Measurements from ENCODE around the gene RPL22.

Gene RPL22

DNA sequence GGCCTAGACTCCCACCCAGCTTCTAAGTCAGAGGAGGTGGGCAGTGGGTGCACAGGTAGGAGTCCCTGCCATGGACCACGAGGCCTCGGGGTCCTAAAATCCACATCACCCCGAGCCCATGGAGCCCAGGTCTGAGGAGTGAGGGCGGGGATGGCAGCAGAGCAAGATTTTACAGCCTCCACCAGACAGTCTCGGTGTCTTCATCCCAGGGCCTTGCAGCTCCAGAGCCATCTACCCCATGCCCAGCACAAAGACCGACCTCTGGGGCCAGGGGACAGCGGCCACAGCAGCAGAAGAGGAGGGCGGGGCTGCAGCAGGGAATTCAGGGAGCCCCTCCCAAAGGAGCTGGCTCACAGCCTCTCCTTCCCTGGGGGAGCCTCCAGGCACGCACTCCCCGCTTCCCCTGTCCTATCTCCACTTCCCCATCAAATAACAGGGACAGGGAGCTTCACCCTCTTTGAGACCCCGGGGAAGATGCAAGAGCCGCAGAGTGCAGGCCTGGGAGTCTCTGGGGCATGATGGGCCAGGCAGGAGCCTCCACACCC lies 33.9 kb downstream of the RPL22 start:
- Histone ChIP-seq H3K36me3 (ENCODE audit: insufficient read depth) (no peaks in the 10 kb centered on the region), H3K27ac (no peak overlapping the region), H3K4me3 (IDR thresholded peaks at IDR 0.05; ENCODE audit: insufficient read depth, low read depth, low read length) (no peak overlapping the region), H3K4me1 (ENCODE audit: low read depth, poor library complexity, severe bottlenecking) (peaks cover 3% of the 10 kb centered on the region), H3K27me3 (ENCODE audit: insufficient read depth, low read depth) (peaks cover 99% of the 10 kb centered on the region), H2AFZ (ENCODE audit: low read depth) (no peak overlapping the region), H3K79me2 (ENCODE audit: insufficient read depth, low read depth) (no peaks in the 10 kb centered on the region), H4K20me1 (ENCODE audit: insufficient read depth) (no peaks in the 10 kb centered on the region), H3K9ac (no peak overlapping the region), H3K4me2 (no peak overlapping the region)
- TF ChIP-seq, protein P1, sequence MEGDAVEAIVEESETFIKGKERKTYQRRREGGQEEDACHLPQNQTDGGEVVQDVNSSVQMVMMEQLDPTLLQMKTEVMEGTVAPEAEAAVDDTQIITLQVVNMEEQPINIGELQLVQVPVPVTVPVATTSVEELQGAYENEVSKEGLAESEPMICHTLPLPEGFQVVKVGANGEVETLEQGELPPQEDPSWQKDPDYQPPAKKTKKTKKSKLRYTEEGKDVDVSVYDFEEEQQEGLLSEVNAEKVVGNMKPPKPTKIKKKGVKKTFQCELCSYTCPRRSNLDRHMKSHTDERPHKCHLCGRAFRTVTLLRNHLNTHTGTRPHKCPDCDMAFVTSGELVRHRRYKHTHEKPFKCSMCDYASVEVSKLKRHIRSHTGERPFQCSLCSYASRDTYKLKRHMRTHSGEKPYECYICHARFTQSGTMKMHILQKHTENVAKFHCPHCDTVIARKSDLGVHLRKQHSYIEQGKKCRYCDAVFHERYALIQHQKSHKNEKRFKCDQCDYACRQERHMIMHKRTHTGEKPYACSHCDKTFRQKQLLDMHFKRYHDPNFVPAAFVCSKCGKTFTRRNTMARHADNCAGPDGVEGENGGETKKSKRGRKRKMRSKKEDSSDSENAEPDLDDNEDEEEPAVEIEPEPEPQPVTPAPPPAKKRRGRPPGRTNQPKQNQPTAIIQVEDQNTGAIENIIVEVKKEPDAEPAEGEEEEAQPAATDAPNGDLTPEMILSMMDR (conservative IDR thresholded peaks at IDR 0.05; ENCODE audit: low read depth, low read length), result no peak

DNA sequence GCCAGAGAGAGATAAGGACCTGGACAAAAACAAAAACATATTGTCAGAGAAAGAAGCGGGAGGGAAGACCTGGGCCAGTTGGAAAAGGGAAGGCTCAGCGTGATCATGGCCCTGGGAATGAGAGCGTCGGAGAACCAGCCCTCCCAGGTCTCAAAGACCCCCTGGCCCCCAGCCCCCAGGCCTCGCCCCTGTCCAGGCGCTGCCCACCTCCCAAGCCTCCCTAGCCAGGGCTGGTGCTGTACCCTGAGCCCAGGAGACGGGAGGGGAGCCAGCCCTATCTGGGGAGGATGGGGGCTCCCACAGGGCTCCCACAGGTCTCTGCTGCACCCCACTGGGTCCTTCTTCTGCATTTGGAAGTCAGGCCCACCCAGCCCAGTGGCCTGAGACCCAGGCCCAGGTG lies 34.4 kb downstream of the RPL22 start:
- H3K27me3 ChIP-seq (ENCODE audit: insufficient read depth, low read depth), result peaks cover 97% of the 10 kb centered on the region
- H3K4me1 ChIP-seq (ENCODE audit: low read depth, poor library complexity, severe bottlenecking), result no peaks in the 10 kb centered on the region
- H3K79me2 ChIP-seq (ENCODE audit: insufficient read depth, low read depth), result no peaks in the 10 kb centered on the region
- no peak overlapping the region for H2AFZ ChIP-seq (ENCODE audit: low read depth)
- TF ChIP-seq, protein P1 (conservative IDR thresholded peaks at IDR 0.05; ENCODE audit: low read depth, low read length), result no peak
- H4K20me1 ChIP-seq (ENCODE audit: insufficient read depth), result no peaks in the 10 kb centered on the region
- H3K27ac ChIP-seq, result no peak overlapping the region
- H3K36me3 ChIP-seq (ENCODE audit: insufficient read depth), result no peaks in the 10 kb centered on the region
- no peak overlapping the region for H3K9ac ChIP-seq
- no peak overlapping the region for H3K4me3 ChIP-seq (IDR thresholded peaks at IDR 0.05; ENCODE audit: insufficient read depth, low read depth, low read length)
- no peak overlapping the region for H3K4me2 ChIP-seq

DNA sequence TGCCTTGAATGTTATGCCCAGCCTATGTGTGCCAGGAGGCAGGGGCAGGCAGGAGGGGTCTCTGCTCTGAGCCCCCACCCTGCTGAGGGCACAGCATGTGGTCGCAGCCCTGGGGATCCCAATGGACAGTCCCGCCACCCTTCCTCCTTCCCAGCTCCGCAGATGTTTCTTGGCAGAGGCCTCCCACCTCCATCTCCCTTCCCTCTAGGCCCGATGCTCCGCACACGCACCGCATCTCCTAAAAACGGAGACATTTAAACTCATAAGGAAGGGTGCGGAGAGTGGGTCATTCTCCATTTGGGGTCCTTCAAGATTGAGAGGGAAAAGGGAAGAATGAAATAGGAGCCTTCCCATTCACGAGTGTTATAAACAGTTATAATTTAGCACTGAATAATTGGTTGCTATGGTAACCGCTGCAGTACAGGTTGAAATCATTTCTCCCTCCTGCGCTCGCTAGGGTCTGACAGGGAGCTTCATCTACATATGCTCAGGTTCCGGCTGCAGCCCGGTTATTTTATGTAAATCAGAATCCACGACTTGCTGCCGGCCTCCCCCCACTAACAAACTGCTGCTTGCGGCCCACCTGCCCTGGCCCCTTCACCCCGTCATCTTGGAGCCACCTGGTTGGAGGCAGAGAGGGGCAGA lies 35.3 kb downstream of the RPL22 start:
- Histone ChIP-seq H3K4me1 (ENCODE audit: low read depth, poor library complexity, severe bottlenecking) (no peaks in the 10 kb centered on the region), H3K27me3 (ENCODE audit: insufficient read depth, low read depth) (peaks cover 96% of the 10 kb centered on the region), H3K9ac (no peak overlapping the region), H3K79me2 (ENCODE audit: insufficient read depth, low read depth) (no peaks in the 10 kb centered on the region), H3K4me3 (IDR thresholded peaks at IDR 0.05; ENCODE audit: insufficient read depth, low read depth, low read length) (no peak overlapping the region), H3K4me2 (no peak overlapping the region), H2AFZ (ENCODE audit: low read depth) (no peak overlapping the region), H3K36me3 (ENCODE audit: insufficient read depth) (no peaks in the 10 kb centered on the region), H4K20me1 (ENCODE audit: insufficient read depth) (no peaks in the 10 kb centered on the region), H3K27ac (no peak overlapping the region)
- TF ChIP-seq, protein P1 (conservative IDR thresholded peaks at IDR 0.05; ENCODE audit: low read depth, low read length), result no peak

DNA sequence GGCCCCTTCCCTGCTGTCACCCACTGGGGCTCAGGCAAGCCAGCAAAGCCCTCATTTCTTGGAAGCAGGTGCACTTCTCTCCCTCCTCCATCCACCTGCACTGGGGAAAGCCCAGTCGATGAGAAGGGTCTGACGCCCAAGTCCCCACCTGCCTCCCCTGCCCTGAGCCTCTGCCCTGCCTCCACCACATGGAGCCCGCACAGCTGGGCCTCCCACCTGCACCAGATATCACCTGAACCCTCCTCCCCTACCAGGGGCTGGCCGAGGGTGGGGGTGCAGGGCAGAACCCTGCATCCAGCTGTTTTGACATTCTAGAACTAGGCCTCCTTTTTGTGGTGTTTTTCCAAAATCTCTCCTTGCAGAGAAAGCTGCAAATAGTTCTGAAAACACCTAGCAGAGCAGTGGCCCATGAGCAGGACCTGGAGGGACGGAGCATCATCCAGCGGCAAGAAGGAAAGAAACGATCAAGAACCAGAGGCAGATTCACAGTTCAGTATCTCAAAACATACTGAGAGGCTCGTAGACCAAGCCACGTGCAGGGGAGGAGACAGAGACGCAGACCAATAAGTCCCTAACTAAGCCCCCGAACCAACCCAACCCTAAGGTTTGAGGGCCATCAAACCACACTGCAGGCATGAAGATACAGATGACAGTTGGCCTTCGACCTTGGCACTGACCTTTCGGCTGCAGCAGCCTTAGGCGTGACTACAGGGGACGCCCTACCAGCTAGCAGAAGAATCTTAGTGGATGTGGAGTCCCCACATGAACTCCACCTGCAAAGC lies 36.0 kb downstream of the RPL22 start:
- TF ChIP-seq, protein P1 (conservative IDR thresholded peaks at IDR 0.05; ENCODE audit: low read depth, low read length), result no peak
- Histone ChIP-seq H2AFZ (ENCODE audit: low read depth) (no peak overlapping the region), H3K4me1 (ENCODE audit: low read depth, poor library complexity, severe bottlenecking) (no peaks in the 10 kb centered on the region), H3K27me3 (ENCODE audit: insufficient read depth, low read depth) (peaks cover 96% of the 10 kb centered on the region), H3K79me2 (ENCODE audit: insufficient read depth, low read depth) (no peaks in the 10 kb centered on the region), H3K4me2 (no peak overlapping the region), H3K27ac (no peak overlapping the region), H4K20me1 (ENCODE audit: insufficient read depth) (no peaks in the 10 kb centered on the region), H3K9ac (no peak overlapping the region), H3K36me3 (ENCODE audit: insufficient read depth) (no peaks in the 10 kb centered on the region), H3K4me3 (IDR thresholded peaks at IDR 0.05; ENCODE audit: insufficient read depth, low read depth, low read length) (no peak overlapping the region)

Data from KMS-11 (cell line).